NCI-H1417 (cell line): Measurements from ENCODE around the gene GSTP1.
"Not testable (repeated sequence)": the region's sequence is repeated elsewhere in the genome, so short reads cannot be mapped to it uniquely, and the experiment has no call there.

Experiments
- DNase-seq, 3 experiments: peaks; one replicate each; lab custom pipeline; 2025; lab: John Stamatoyannopoulos, UW

GSTP1 gene

GRCh38 chr11:67614730-67615714 is 31.4 kb downstream of the GSTP1 start:
- DNase-seq, result peak in 2 of 3 experiments; percentile 65 to 67

GRCh38 chr11:67615728-67616430 is 32.3 kb downstream of the GSTP1 start:
- peak in 2 of 3 experiments; percentile 65 to 67 for DNase-seq

DNA sequence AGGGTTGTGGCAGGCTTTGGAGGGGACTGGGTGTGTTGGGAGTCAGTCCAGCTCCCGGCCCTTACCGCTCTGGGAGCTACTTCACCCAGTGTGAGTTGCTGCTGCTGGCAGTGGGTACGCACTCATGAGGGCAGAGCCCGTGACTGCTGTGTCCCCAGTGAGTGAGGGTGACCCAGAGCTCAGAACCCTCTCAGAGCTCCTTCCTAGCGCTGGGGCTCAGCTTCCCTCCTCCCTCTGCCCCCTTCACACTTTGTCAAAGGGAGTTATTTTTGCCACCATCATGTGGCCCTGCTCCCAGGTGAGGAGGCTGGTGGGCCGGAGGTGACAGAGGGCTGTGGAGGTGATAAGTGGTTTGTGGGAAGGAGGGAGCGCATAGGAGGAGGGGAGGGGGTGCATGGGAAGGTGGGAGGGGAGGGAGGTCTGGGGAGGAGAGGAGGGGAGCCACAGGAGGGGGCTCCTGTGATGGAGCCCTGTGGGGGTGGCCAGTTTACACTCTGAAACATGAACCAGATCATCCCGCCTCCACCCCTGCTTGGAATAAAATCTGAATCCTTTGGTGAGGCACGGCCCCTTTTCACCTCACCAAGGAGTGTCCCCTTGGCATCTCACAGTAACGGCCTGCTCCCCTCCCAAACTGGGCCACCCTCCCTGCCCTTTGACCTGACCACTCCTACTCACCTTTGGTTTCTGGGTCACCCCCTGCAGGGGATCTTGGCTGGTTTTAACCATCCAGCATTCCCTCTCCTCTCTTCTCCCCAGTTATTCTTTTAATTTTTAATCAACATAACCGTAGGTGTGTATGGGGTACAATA is 33.0 kb downstream of the GSTP1 start:
- peak in 2 of 3 experiments; percentile 38 to 40 for DNase-seq

- DNase-seq, result no peak
Measured at GRCh38 chr11:67617243-67617953, 33.8 kb downstream of the GSTP1 start.

- DNase-seq, result not testable (repeated sequence)
Measured at GRCh38 chr11:67618901-67619659, 35.5 kb downstream of the GSTP1 start.

DNA sequence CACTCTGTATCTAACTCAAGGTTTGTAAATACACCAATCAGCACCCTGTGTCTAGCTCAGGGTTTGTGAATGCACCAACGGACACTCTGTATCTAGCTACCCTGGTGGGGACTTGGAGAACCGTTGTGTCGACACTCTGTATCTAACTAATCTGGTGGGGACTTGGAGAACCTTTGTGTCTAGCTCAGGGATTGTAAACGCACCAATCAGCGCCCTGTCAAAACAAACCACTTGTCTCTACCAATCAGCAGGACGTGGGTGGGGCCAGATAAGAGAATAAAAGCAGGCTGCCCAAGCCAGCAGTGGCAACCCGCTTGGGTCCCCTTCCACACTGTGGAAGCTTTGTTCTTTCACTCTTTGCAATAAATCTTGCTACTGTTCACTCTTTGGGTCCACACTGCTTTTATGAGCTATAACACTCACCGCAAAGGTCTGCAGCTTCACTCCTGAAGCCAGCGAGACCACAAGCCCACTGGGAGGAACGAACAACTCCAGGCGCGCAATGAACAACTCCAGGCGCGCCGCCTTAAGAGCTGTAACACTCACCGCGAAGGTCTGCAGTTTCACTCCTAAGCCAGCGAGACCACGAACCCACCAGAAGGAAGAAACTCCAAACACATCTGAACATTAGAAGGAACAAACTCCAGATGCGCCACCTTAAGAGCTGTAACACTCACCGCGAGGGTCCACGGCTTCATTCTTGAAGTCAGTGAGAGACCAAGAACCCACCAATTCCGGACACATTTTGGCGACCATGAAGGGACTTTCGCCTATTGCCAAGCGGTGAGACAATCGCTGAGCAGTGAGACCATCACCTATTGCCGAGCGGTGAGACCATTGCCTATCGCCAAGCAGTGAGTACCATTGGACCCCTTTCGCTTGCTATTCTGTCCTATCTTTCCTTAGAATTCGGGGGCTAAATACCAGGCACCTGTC is 36.3 kb downstream of the GSTP1 start:
- DNase-seq, result not testable (repeated sequence)

DNA sequence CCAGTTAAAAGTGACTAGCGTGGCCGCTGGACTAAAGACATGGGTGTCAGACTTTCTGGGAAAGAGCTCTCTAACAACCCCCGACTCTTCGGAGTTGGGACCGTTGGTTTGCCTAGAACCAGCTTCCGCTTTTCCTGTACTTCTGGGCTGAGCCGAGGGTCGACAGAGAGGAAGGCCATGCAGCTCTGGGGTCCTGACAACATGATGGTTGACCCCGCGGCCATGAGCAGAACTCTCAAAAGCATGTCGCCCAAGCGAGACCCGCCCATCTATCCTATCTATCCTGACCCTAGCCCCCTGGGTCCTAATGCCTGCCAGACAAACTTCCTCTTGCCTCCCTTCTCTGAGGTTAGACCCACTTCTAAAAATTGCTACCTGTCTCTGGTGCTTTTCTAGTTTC is 37.0 kb downstream of the GSTP1 start:
- DNase-seq, result not testable (repeated sequence)

GRCh38 chr11:67621928-67622327 is 38.3 kb downstream of the GSTP1 start:
- DNase-seq, result not testable (repeated sequence)

DNA sequence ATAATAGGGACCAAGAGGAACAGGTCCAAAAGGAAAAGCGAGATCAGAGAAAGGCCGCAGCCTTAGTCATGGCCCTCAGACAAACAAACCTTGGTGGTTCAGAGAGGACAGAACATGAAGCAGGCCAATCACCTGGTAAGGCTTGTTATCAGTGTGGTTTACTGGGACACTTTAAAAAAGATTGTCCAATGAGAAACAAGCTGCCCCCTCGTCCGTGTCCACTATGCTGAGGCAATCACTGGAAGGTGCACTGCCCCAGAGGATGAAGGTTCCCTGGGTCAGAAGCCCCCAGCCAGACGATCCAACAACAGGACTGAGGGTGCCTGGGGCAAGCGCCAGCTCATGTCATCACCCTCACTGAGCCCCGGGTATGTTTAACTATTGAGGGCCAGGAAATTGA is 39.3 kb downstream of the GSTP1 start:
- DNase-seq, result not testable (repeated sequence)

- not testable (repeated sequence) for DNase-seq
Measured at GRCh38 chr11:67623795-67624194, 40.2 kb downstream of the GSTP1 start.

GRCh38 chr11:67626131-67626833 is 42.7 kb downstream of the GSTP1 start:
- DNase-seq, result not testable (repeated sequence)

DNA sequence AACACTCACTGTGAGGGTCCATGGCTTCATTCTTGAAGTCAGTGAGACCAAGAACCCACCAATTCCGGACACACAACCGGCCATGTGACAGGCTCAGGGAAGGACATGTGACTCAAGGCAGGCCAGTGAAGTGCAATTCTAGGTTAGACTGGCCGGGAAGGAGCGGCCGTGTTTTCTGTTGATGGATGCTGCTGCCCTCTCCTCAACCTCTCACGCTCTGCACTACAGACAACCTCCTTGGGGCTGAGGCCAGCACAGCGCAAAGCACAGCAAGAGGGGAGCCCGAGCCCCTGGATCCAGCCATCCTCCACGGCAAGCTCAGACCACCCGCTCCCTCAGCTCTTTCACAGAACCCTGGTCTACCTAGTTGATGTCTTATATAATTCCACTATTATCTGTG is 43.4 kb downstream of the GSTP1 start:
- DNase-seq, result no peak

DNA sequence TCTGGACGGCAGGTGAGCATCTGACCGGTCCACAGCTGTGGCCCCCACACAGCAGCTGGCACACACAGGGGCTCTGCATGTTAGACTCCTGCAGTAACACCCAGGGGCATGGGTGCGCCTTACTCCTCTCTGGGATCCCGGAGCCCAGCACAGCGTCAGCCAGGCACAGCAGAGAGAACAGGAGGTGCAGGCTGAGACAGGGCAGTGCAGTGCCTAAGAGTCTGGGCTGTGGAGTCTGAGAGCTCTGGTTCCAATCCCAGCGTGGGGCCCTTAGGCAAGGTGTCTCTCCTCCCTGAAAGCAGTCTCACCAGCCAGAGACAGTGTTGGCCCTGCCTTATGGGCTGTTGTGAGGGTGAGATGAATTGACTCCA is 43.8 kb downstream of the GSTP1 start:
- no peak for DNase-seq

DNA sequence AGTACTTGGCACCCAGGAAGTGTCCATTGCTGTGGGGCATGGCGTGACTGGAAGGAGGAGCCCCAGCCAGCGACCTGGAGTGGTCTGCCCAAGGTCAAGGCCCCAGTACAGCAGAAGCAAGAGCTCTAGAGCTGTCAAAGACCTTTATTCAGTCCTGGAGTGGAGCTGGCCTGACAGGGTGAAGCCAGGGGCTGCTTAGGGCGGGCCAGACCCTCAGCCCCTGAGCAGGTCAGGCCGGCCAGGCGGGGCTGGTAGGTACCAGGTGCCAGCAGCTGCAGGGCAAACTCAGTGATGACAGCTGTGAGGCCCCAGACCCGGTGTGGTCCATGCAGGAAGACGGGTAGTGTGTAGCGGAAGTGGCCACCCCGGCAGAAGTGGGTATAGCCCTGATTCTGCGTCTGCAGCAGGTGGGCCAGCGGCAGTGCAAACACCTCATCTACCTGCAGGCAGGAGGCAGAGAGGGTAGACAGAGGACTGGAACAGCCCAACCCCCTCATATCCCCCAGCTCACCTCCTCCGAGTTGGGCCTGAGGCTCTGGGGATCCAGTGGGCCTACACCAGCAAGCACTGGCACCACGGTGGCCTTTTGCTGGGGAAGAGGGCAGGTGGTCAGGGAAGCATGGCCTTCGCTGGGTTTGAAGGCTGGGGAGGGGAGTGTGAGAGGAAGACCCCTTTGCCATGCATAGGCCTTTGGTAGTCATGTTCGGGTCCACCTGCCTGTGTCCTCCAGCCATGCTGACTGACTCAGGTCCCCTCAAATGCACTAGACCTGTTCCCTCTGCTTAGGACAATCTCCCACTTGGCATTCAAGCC is 44.4 kb downstream of the GSTP1 start:
- peak in 1 of 3 experiments; percentile 32 for DNase-seq

DNA sequence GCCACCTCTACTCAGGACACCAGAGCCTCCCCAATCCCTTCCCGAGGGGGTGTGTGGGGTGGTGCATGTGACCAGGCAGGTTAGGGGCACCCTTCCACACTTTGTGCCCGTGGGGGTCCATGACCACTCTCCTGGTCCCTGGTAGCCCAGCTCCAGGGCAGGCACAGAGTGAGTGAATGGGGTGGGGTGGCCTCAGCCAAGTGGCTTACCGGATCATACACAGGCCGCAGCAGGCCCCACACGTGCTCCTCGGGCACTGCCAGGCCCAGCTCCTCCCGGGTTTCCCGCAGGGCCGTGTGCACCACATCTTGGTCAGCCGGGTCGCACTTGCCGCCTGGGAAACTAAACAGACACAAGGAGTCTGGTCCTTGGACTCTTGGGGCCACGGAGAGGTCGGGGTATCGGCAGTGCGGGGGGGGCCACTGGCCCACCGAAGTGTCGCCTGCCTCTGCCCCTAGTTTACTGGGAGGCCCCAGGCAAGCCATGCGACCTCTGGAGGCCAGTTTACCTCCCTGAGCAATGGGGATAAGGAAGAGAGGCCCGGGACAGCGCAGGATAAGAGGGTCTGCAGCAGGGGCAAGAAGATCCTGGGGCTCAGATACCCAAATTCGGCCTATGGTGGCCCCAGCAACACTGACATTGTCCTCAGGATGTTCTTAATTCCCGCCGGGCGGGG is 45.2 kb downstream of the GSTP1 start:
- DNase-seq, result no peak

- peak; percentile 57 to 81 (median 67) for DNase-seq
Measured at GRCh38 chr11:67629386-67630227, 46.0 kb downstream of the GSTP1 start, which contains the start of gene NUDT8. NUDT8 (minus strand) TSS chr11:67629937; CDS start chr11:67629911, 26 bp downstream.
